GM23338 (cell line): ENCODE measurements around the gene MUCL3. TPM values are rescaled to one million over a fixed set of nuclear protein-coding genes. Genes with fewer than 3 reads are reported as not detected.

Experiments used
- ATAC-seq: fragments of 200-7000 bp; cut with Tn5 transposase; 3 replicates; pipeline ENCODE4 v1.9.1; 2020
- DNase-seq: peaks from one replicate; pipeline ENCODE4 v3.0.0-alpha.2; 2015; ENCODE audit warnings: low spot score
- H2AFZ ChIP-seq: fragments of 200-600 bp; sonication (generic); 2 replicates; pipeline ENCODE4 v1.8.0; 2016; ENCODE audit warnings: antibody characterized with exemption, mild to moderate bottlenecking, moderate library complexity
- H3F3A ChIP-seq: fragments of 200-600 bp; sonication (generic); replicated peaks from 2 replicates; pipeline ENCODE4 v1.8.0; 2017; ENCODE audit warnings: antibody characterized with exemption, mixed run types, low read depth
- H3K27ac ChIP-seq: fragments of 200-600 bp; sonication (generic); 2 replicates; pipeline ENCODE4 v1.6.1; 2016; ENCODE audit warnings: low read depth
- H3K27me3 ChIP-seq: fragments of 200-600 bp; sonication (generic); 2 replicates; pipeline ENCODE4 v1.8.0; 2016; ENCODE audit warnings: mild to moderate bottlenecking, mixed run types, moderate library complexity; ENCODE audit not compliant: insufficient read depth
- H3K36me3 ChIP-seq: fragments of 200-600 bp; sonication (generic); 2 replicates; pipeline ENCODE4 v1.8.0; 2016; ENCODE audit warnings: mild to moderate bottlenecking; ENCODE audit not compliant: insufficient read depth
- H3K4me1 ChIP-seq: fragments of 200-600 bp; sonication (generic); 2 replicates; pipeline ENCODE4 v1.8.0; 2016; ENCODE audit warnings: mild to moderate bottlenecking, moderate library complexity; ENCODE audit not compliant: insufficient read depth
- H3K4me2 ChIP-seq: fragments of 200-600 bp; sonication (generic); 2 replicates; pipeline ENCODE4 v1.7.1; 2017; ENCODE audit warnings: mixed run types
- H3K4me3 ChIP-seq: fragments of 200-600 bp; sonication (generic); 2 replicates; pipeline ENCODE4 v1.6.1; 2016; ENCODE audit warnings: mixed run types
- H3K79me2 ChIP-seq: fragments of 200-600 bp; sonication (generic); replicated peaks from 2 replicates; pipeline ENCODE4 v1.8.0; 2017; ENCODE audit warnings: mild to moderate bottlenecking; ENCODE audit not compliant: insufficient read depth
- H3K9me2 ChIP-seq: fragments of 200-600 bp; sonication (generic); 2 replicates; pipeline ENCODE4 v1.8.0; 2017; ENCODE audit not compliant: insufficient read depth
- H4K20me1 ChIP-seq: fragments of 200-600 bp; sonication (generic); replicated peaks from 2 replicates; pipeline ENCODE4 v1.8.0; 2017; ENCODE audit warnings: mild to moderate bottlenecking; ENCODE audit not compliant: insufficient read depth
- H3K27ac Mint-ChIP-seq: 2 replicates; pipeline ENCODE4 v1.8.0; 2020; ENCODE audit warnings: inconsistent platforms, mild to moderate bottlenecking, moderate library complexity, mixed read lengths
- H3K27me3 Mint-ChIP-seq: 3 replicates; pipeline ENCODE4 v1.8.0; 2022; ENCODE audit warnings: low read depth, mild to moderate bottlenecking, moderate library complexity, mixed read lengths, inconsistent platforms; ENCODE audit not compliant: insufficient read depth, poor library complexity
- H3K36me3 Mint-ChIP-seq: 3 replicates; pipeline ENCODE4 v1.8.0; 2021; ENCODE audit warnings: low read depth, mild to moderate bottlenecking, inconsistent platforms, moderate library complexity, mixed read lengths
- H3K4me1 Mint-ChIP-seq: 3 replicates; pipeline ENCODE4 v1.8.0; 2020; ENCODE audit warnings: mild to moderate bottlenecking, inconsistent platforms, mixed read lengths
- H3K4me3 Mint-ChIP-seq: 3 replicates; pipeline ENCODE4 v1.8.0; 2021; ENCODE audit warnings: moderate library complexity, mild to moderate bottlenecking, inconsistent platforms, mixed read lengths
- H3K9me3 Mint-ChIP-seq: 3 replicates; pipeline ENCODE4 v1.8.0; 2020; ENCODE audit warnings: moderate library complexity, mild to moderate bottlenecking, inconsistent platforms, mixed read lengths
- CREB1 ChIP-seq: fragments of 250-450 bp; sonication (Bioruptor Pico); IDR thresholded peaks from 2 replicates; pipeline ENCODE4 v1.5.0; 2020; ENCODE audit warnings: low read depth, mild to moderate bottlenecking, moderate library complexity
- EZH2 ChIP-seq: fragments of 200-600 bp; sonication (generic); IDR thresholded peaks from one replicate; pipeline ENCODE4 v1.8.0; 2017; ENCODE audit warnings: antibody characterized with exemption, mild to moderate bottlenecking, low read depth; ENCODE audit not compliant: unreplicated experiment
- EZH2phosphoT487 ChIP-seq: fragments of 200-600 bp; sonication (generic); IDR thresholded peaks from one replicate; pipeline ENCODE4 v1.8.1; 2018; ENCODE audit warnings: antibody characterized with exemption; ENCODE audit not compliant: unreplicated experiment
- JUNB ChIP-seq: IDR thresholded peaks from one replicate; pipeline ENCODE4 v1.6.1; 2016; ENCODE audit warnings: antibody characterized with exemption; ENCODE audit not compliant: unreplicated experiment
- NANOG ChIP-seq: IDR thresholded peaks from 2 replicates; pipeline ENCODE4 v1.6.1; 2016; ENCODE audit warnings: antibody characterized with exemption, borderline replicate concordance
- POLR2AphosphoS5 ChIP-seq: IDR thresholded peaks from 2 replicates; pipeline ENCODE4 v1.6.1; 2016; ENCODE audit warnings: antibody characterized with exemption, low read depth
- STAT1 ChIP-seq: IDR thresholded peaks from one replicate; pipeline ENCODE4 v1.6.1; 2016; ENCODE audit warnings: antibody characterized with exemption; ENCODE audit not compliant: unreplicated experiment
- ZNF114 ChIP-seq: fragments of 250-450 bp; sonication (Bioruptor Pico); IDR thresholded peaks from 2 replicates; pipeline ENCODE4 v1.5.0; 2020; ENCODE audit warnings: mild to moderate bottlenecking, moderate library complexity
- ZNF331 ChIP-seq: fragments of 250-450 bp; sonication (Bioruptor Pico); IDR thresholded peaks from 2 replicates; pipeline ENCODE4 v1.5.0; 2020; ENCODE audit warnings: low read depth, mild to moderate bottlenecking, moderate library complexity
- polyA plus RNA-seq: library from polyadenylated mRNA; unstranded; fragments of >200 nt; fragmentation: Nextera tagmentation; extraction: Ambion mirVana; gene quantifications from 2 replicates; pipeline ENCODE4 v1.2.1, GENCODE V29; 2016
- total RNA-seq: library from RNA; depleted of rRNA; stranded (reverse); fragments of >200 nt; shearing (Covaris generic); gene quantifications from 2 replicates; pipeline ENCODE4 v1.2.3, GENCODE V29; 2014
- TF ChIP-seq, protein P1 (sequence below): IDR thresholded peaks from one replicate; pipeline ENCODE4 v1.6.1; 2018; ENCODE audit warnings: antibody characterized with exemption; ENCODE audit not compliant: unreplicated experiment
- TF ChIP-seq, protein P2 (sequence below): IDR thresholded peaks from 2 replicates; pipeline ENCODE4 v1.6.1; 2016; ENCODE audit warnings: antibody characterized with exemption
- TF ChIP-seq, protein P3 (sequence below), 2 experiments: fragments of 200-600 bp in 1 of 2; sonication (generic) in 1 of 2; conservative IDR thresholded peaks; 2 replicates each; pipeline versions ENCODE4 v1.5.1 to v1.6.1; 2016 to 2017; ENCODE audit warnings: antibody characterized with exemption in 2 of 2, low read depth in 2 of 2, mild to moderate bottlenecking in 2 of 2, moderate library complexity in 1 of 2

MUCL3 gene
- total and polyA plus RNA-seq, 2 experiments from 2014 or later: 0.32 TPM; not detected in 1

DNA sequence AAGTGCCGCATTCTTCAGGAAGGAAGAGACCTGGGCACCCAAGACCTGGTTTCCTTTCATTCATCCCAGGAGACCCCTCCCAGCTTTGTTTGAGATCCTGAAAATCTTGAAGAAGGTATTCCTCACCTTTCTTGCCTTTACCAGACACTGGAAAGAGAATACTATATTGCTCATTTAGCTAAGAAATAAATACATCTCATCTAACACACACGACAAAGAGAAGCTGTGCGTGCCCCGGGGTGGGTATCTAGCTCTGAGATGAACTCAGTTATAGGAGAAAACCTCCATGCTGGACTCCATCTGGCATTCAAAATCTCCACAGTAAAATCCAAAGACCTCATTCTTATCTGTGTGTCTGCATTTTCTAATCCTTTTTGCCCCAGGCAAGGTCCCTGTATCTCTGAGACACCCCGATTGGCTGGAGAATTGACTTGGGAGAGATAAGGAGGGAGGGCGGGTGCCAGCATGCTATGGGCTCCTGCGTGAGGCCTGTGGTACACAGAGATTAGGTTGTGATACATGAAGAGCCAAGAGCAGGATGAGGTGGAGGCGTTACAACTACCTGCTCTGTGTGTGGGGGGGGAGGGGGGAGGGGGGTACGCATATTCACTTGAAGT lies 47.5 kb downstream of the MUCL3 start (continued):
- TF ChIP-seq, protein P1, sequence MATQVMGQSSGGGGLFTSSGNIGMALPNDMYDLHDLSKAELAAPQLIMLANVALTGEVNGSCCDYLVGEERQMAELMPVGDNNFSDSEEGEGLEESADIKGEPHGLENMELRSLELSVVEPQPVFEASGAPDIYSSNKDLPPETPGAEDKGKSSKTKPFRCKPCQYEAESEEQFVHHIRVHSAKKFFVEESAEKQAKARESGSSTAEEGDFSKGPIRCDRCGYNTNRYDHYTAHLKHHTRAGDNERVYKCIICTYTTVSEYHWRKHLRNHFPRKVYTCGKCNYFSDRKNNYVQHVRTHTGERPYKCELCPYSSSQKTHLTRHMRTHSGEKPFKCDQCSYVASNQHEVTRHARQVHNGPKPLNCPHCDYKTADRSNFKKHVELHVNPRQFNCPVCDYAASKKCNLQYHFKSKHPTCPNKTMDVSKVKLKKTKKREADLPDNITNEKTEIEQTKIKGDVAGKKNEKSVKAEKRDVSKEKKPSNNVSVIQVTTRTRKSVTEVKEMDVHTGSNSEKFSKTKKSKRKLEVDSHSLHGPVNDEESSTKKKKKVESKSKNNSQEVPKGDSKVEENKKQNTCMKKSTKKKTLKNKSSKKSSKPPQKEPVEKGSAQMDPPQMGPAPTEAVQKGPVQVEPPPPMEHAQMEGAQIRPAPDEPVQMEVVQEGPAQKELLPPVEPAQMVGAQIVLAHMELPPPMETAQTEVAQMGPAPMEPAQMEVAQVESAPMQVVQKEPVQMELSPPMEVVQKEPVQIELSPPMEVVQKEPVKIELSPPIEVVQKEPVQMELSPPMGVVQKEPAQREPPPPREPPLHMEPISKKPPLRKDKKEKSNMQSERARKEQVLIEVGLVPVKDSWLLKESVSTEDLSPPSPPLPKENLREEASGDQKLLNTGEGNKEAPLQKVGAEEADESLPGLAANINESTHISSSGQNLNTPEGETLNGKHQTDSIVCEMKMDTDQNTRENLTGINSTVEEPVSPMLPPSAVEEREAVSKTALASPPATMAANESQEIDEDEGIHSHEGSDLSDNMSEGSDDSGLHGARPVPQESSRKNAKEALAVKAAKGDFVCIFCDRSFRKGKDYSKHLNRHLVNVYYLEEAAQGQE: no peak
- no peak for TF ChIP-seq EZH2phosphoT487

DNA sequence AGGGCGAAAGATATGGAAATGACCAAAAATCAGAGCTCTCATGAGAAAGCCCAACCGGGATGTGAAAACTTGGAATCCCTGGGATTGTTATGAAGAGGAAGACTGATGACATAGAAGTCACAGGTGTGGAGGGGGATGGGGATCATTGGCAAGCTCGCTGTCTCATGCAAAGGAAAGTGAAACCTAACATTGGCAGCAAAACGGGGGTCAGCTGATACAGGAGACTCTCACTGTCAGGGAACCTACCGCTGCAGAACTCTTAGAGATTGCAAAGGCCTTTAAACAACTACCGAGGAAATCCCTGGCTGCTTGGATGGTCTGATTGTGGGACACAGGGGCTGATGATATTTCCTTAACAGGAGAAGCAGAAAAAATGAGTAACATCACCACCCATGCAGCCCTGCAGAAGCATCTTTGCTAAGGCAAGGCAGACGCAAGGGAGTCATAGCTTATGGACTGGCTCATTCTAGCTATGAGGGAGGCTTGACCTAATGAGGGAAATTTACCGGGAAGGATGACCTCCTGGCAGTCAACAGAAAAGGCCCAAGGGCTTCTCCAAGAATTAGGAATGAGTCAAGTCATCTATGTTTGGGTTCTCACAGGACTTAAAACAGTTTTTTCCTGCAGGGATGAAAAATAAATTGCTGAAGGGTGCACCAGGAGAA lies 49.8 kb downstream of the MUCL3 start:
- Histone ChIP-seq H3K4me2 (0 out of 2 replicates have a peak overlapping the region, but pooled peaks have one; percentile 36), H3K79me2 (no peaks in the 10 kb centered on the region), H3F3A (no peaks in the 10 kb centered on the region), H3K36me3 (no peaks in the 10 kb centered on the region), H3K4me1 (peaks cover 8% of the 10 kb centered on the region), H3K9me2 (peaks cover 6% of the 10 kb centered on the region; the same call in 1 of the 2 replicates), H2AFZ (peak overlapping the region; percentile 12; the same call in 1 of the 2 replicates), H3K27me3 (no peaks in the 10 kb centered on the region), H4K20me1 (no peaks in the 10 kb centered on the region), H3K4me3 (no peak overlapping the region), H3K27ac (no peak overlapping the region)
- ATAC-seq (peak; percentile 59), DNase-seq (peak; percentile 39)
- Mint-ChIP-seq H3K27ac (no peak overlapping the region), H3K4me1 (peaks cover 10% of the 10 kb centered on the region), H3K36me3 (peaks cover 8% of the 10 kb centered on the region; the same call in 2 of the 3 replicates), H3K9me3 (peaks cover 26% of the 10 kb centered on the region), H3K4me3 (no peak overlapping the region), H3K27me3 (peaks cover 2% of the 10 kb centered on the region)
- TF ChIP-seq CREB1 (CRISPR knock-in tag) (no peak; the same call in 1 of the 2 replicates), STAT1 (no peak), ZNF114 (no peak), JUNB (no peak), EZH2phosphoT487 (no peak), POLR2AphosphoS5 (no peak), ZNF331 (CRISPR knock-in tag) (no peak), EZH2 (no peak), NANOG (no peak)
- TF ChIP-seq, protein P2, sequence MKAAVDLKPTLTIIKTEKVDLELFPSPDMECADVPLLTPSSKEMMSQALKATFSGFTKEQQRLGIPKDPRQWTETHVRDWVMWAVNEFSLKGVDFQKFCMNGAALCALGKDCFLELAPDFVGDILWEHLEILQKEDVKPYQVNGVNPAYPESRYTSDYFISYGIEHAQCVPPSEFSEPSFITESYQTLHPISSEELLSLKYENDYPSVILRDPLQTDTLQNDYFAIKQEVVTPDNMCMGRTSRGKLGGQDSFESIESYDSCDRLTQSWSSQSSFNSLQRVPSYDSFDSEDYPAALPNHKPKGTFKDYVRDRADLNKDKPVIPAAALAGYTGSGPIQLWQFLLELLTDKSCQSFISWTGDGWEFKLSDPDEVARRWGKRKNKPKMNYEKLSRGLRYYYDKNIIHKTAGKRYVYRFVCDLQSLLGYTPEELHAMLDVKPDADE: no peak
- TF ChIP-seq, protein P3, sequence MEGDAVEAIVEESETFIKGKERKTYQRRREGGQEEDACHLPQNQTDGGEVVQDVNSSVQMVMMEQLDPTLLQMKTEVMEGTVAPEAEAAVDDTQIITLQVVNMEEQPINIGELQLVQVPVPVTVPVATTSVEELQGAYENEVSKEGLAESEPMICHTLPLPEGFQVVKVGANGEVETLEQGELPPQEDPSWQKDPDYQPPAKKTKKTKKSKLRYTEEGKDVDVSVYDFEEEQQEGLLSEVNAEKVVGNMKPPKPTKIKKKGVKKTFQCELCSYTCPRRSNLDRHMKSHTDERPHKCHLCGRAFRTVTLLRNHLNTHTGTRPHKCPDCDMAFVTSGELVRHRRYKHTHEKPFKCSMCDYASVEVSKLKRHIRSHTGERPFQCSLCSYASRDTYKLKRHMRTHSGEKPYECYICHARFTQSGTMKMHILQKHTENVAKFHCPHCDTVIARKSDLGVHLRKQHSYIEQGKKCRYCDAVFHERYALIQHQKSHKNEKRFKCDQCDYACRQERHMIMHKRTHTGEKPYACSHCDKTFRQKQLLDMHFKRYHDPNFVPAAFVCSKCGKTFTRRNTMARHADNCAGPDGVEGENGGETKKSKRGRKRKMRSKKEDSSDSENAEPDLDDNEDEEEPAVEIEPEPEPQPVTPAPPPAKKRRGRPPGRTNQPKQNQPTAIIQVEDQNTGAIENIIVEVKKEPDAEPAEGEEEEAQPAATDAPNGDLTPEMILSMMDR (conservative IDR thresholded peaks at IDR 0.05; ENCODE audit: low read depth in 2 of 2): no peak
- TF ChIP-seq, protein P1: no peak
